ENCODE results near the gene STUB1. TPM values are rescaled to one million over a fixed set of nuclear protein-coding genes. Genes with fewer than 3 reads are reported as not detected.

The STUB1 gene
- total and polyA plus RNA-seq, 2 donors (not counting 1 experiment from before 2014, with no cell fraction given) = 94.3 to 116 TPM

DNA sequence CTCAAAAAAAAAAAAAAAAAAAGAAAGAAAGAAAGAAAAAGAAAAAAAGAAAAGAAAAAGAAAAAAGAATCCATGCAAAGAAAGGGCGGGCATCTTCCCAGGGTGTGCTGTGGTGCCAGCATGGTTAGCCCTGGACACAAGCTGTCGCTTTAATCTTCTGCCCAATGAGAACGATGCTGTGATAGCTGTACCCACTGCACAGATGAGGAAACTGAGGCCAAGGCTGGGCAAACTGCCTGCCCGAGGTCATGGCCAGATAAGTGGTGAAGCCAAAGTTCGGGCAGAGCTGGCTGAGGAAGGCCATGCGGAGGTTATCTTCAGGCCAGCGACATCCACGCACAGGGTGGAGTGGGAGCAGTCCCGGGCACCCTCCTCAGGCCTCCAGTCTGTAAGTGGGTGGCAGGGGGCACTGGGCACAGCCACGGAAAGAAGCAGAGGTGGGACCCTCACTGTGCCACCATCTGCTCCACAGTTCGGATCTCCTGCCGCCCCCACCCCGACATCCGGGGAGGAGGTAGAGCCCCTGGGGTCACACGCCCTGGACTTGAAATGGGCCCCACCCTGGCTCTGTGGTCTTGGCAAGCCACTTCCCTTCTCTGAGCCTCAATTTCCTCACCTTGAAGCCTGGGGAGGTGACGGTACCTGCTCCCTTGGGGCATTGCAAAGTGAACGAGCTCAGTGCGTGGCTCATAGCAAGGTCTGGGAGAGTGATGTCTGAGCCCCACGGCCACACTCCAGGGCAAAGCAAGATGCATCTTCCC lies 18.9 kb downstream of the STUB1 start:
- no peak overlapping the region for H3K4me3 Mint-ChIP-seq
- Histone ChIP-seq H3K4me2 (replicated peaks; ENCODE audit: low read depth, low read length, poor library complexity, severe bottlenecking) (no peak overlapping the region), H2AFZ (ENCODE audit: insufficient read depth, low read depth, low read length, poor library complexity, severe bottlenecking) (no peak overlapping the region), H3K9ac (ENCODE audit: low read length) (no peak overlapping the region), H3K79me2 (ENCODE audit: control insufficient read depth, insufficient read depth, low read length) (no peaks in the 10 kb centered on the region), H4K20me1 (ENCODE audit: control insufficient read depth, insufficient read depth, low read length, poor library complexity, severe bottlenecking) (no peaks in the 10 kb centered on the region), H3K36me3 (replicated peaks in 1 of 2; ENCODE audit: control extremely low read depth in 1 of 2, control insufficient read depth in 1 of 2, extremely low read depth in 1 of 2, insufficient read depth in 2 of 2, low read length in 1 of 2) (no peaks in the 10 kb centered on the region), H3K9me3 (ENCODE audit: control extremely low read depth in 1 of 3, control insufficient read depth in 2 of 3, insufficient read depth in 1 of 3, low read length in 2 of 3) (peaks cover 0 to 35% (median 0%) of the 10 kb centered on the region in 3 donors), H3K4me3 (ENCODE audit: control extremely low read depth in 1 of 5, extremely low read depth in 1 of 5, insufficient read depth in 1 of 5, low read depth in 2 of 5, low read length in 4 of 5) (no peak overlapping the region), H3K27me3 (replicated peaks in 1 of 4; ENCODE audit: control extremely low read depth in 1 of 4, control insufficient read depth in 3 of 4, insufficient read depth in 4 of 4, low read length in 3 of 4) (peaks cover 0 to 77% (median 33%) of the 10 kb centered on the region in 4 experiments), H3K27ac (ENCODE audit: low read length in 2 of 2) (no peak overlapping the region), H3K4me1 (ENCODE audit: control insufficient read depth in 2 of 2, insufficient read depth in 2 of 2, low read length in 2 of 2) (peaks cover 32 to 35% of the 10 kb centered on the region in 2 donors)
- TF ChIP-seq CTCF (IDR thresholded peaks at IDR 0.05) (no peak), EZH2 (IDR thresholded peaks at IDR 0.05; ENCODE audit: borderline replicate concordance, insufficient read depth, low read depth, low read length, poor library complexity, severe bottlenecking) (no peak)
- H3K9me3 Mint-ChIP-seq (ENCODE audit: insufficient read depth) = no peaks in the 10 kb centered on the region
- DNase-seq (no peak), ATAC-seq (ENCODE audit: low read depth) (no peak)
- H3K4me1 Mint-ChIP-seq = peaks cover 9% of the 10 kb centered on the region
- no peak overlapping the region for H3K27ac Mint-ChIP-seq
- CTCF ChIA-PET = no interaction called here
- peaks cover 33% of the 10 kb centered on the region for H3K27me3 Mint-ChIP-seq
- intact Hi-C loops (cut with micrococcal nuclease) = no loop called here
- WGBS (ENCODE audit: insufficient coverage) = 75% methylated on average over 15 of the region's 19 CpGs
- POLR2A ChIA-PET = interaction anchor here (0.7 kb wide), 2 partner anchors 12 to 27 kb away, joined by 7 to 8 read pairs; partner anchors contain the start of gene CCDC78

Measured in B cell (primary cell).